Spleen (tissue), 7 donors: ENCODE measurements around the gene SHC3.

Experiments used
- POLR2A ChIP-seq, 3 donors: fragments of 450-650 bp; IDR thresholded peaks; one replicate each; pipeline ENCODE4 v1.5.1; 2017; ENCODE audit warnings: antibody characterized with exemption in 3 of 3, mild to moderate bottlenecking in 1 of 3
- POLR2AphosphoS5 ChIP-seq, 3 donors: sonication (generic); formaldehyde crosslinking; IDR thresholded peaks; one replicate each; pipeline ENCODE4 v1.5.1; 2017; ENCODE audit warnings: antibody characterized with exemption in 3 of 3
- TF ChIP-seq, protein P1 (sequence below), 11 experiments: fragments of 200-600 bp in 7 of 11; fragments of 450-650 bp in 4 of 11; sonication (generic) in 4 of 11; IDR thresholded peaks in 8 of 11; conservative IDR thresholded peaks in 3 of 11; 1 replicate in 7 of 11; 2 replicates in 4 of 11; pipeline versions ENCODE4 v1.4.0 to v1.8.0; 2016 to 2021; ENCODE audit warnings: antibody characterized with exemption in 11 of 11, inconsistent platforms in 4 of 11, mild to moderate bottlenecking in 1 of 11
- donor health status: DM: no; HTN: no; CAD: no; lungs with moderate emphysema.
- donor health status: DM: no; HTN: no; CAD: no.
- donor health status: DM: no; HTN: no; CAD: no.

DNA sequence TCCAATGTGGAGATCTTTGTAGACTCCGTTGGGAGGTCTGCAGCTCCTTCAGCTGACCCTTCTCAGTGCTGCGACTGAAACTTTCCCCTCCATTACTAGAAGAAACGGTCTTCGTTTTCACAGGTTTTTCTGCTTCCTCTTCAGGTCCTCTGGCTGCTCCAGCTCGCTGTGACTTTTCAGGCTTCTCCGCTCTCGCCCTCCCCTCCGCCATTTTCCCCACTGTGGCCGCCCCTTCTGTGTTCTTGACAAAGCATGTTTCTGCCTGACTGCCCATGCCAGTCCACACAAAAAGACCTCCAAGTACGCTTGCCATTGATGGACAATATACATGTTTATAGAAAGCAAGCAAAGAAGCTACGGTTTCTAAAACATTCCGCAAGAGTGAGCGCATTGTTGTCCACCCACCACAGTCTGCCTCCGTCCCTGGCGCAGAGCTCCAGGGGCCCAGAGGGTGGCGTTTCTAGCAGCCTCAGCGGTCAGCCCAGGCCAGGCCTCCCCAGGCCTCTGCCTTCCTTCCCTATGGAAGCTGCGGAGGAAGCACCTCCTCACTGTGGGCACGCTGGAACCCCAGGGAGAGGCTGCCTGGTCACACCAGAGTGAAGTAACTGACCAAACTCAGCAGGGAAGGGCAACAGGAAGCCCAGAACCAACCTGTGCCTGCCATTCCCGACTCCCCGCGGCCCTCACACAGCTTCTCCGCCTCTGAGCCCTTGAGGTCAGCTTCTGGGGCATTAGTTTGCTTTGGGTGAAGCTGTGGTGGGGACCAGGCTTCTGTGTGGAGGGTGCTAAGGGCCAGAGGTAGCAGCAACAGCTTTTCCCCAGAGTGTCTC is 207.3 kb downstream of the SHC3 start:
- TF ChIP-seq POLR2A (IDR thresholded peaks at IDR 0.05) (no peak), POLR2AphosphoS5 (IDR thresholded peaks at IDR 0.05) (no peak)
- TF ChIP-seq, protein P1, sequence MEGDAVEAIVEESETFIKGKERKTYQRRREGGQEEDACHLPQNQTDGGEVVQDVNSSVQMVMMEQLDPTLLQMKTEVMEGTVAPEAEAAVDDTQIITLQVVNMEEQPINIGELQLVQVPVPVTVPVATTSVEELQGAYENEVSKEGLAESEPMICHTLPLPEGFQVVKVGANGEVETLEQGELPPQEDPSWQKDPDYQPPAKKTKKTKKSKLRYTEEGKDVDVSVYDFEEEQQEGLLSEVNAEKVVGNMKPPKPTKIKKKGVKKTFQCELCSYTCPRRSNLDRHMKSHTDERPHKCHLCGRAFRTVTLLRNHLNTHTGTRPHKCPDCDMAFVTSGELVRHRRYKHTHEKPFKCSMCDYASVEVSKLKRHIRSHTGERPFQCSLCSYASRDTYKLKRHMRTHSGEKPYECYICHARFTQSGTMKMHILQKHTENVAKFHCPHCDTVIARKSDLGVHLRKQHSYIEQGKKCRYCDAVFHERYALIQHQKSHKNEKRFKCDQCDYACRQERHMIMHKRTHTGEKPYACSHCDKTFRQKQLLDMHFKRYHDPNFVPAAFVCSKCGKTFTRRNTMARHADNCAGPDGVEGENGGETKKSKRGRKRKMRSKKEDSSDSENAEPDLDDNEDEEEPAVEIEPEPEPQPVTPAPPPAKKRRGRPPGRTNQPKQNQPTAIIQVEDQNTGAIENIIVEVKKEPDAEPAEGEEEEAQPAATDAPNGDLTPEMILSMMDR (IDR thresholded peaks at IDR 0.05 in 8 of 11, conservative IDR thresholded peaks at IDR 0.05 in 3 of 11), result no peak
